GM12878 (cell line): ENCODE data around the gene GRB10. TPM values are rescaled to one million over a fixed set of nuclear protein-coding genes. Genes with fewer than 3 reads are reported as not detected.

ENCODE experiments used
- ATAC-seq: fragments of 200-7000 bp; cut with Tn5 transposase; 3 replicates; pipeline ENCODE4 v1.9.1; 2020; ENCODE audit warnings: mild to moderate bottlenecking, moderate library complexity
- BruUV-seq: library from RNA; stranded (reverse); fragments of 400-500 nt; replicated peaks from 2 replicates; lab custom pipeline; 2021; lab: Mats Ljungman, UMichigan
- CTCF ChIA-PET: fragments of 300-600 bp; sonication (Branson Sonifier 250); formaldehyde crosslinking; extraction: SDS; loops from one replicate; lab custom pipeline; 2021; ENCODE audit warnings: inconsistent platforms; lab: Yijun Ruan, JAX
- POLR2A ChIA-PET: fragments of 350-600 bp; formaldehyde crosslinking; extraction: SDS; loops from one replicate; lab custom pipeline; 2021; ENCODE audit warnings: inconsistent platforms; lab: Charles Lee
- RAD21 ChIA-PET: fragments of 300-600 bp; sonication (Branson Sonifier 250); formaldehyde crosslinking; loops from one replicate; lab custom pipeline; 2023; ENCODE audit warnings: antibody characterized with exemption; ENCODE audit not compliant: unreplicated experiment; lab: Charles Lee
- SMC1A ChIA-PET: fragments of 300-600 bp; sonication (Branson Sonifier 250); formaldehyde crosslinking; loops from one replicate; lab custom pipeline; 2023; ENCODE audit not compliant: unreplicated experiment, uncharacterized antibody; lab: Charles Lee
- DNase-seq: peaks from one replicate; pipeline ENCODE4 v3.0.0-alpha.2; 2011; ENCODE audit warnings: low read depth, low spot score
- FAIRE-seq: peaks from 3 replicates; lab custom pipeline; 2011; peaks lifted over from hg19 to GRCh38; lab: Jason Lieb, UNC
- H2AFZ ChIP-seq: 2 replicates; pipeline ENCODE4 v1.6.0; 2011; ENCODE audit warnings: low read depth, low read length, control low read depth; ENCODE audit not compliant: control insufficient read depth
- H3K27ac ChIP-seq: 2 replicates; pipeline ENCODE4 v1.5.1; 2011; ENCODE audit warnings: control low read depth; ENCODE audit not compliant: control insufficient read depth, insufficient read depth
- H3K27me3 ChIP-seq, 2 experiments: replicated peaks in 1 of 2; 2 replicates each; pipeline versions ENCODE4 v1.6.0 to v1.6.1; 2011; ENCODE audit warnings: low read length in 1 of 2; ENCODE audit not compliant: control insufficient read depth in 2 of 2, insufficient read depth in 2 of 2
- H3K36me3 ChIP-seq, 2 experiments: 2 replicates each; pipeline ENCODE4 v1.5.1; 2011; ENCODE audit warnings: low read length in 1 of 2; ENCODE audit not compliant: control insufficient read depth in 2 of 2, insufficient read depth in 2 of 2
- H3K4me1 ChIP-seq: 2 replicates; pipeline ENCODE4 v1.6.1; 2011; ENCODE audit warnings: mild to moderate bottlenecking, low read length, moderate library complexity, mixed read lengths; ENCODE audit not compliant: control insufficient read depth, insufficient read depth
- H3K4me2 ChIP-seq: 2 replicates; pipeline ENCODE4 v1.6.0; 2011; ENCODE audit warnings: control low read depth; ENCODE audit not compliant: control insufficient read depth, insufficient read depth
- H3K4me3 ChIP-seq: fragments of 200-600 bp; sonication (generic); 2 replicates; pipeline ENCODE4 v1.5.1; 2016
- H3K79me2 ChIP-seq: 2 replicates; pipeline ENCODE4 v1.6.0; 2011; ENCODE audit warnings: low read length; ENCODE audit not compliant: control insufficient read depth, insufficient read depth
- H3K9ac ChIP-seq: 2 replicates; pipeline ENCODE4 v1.8.0; 2011; ENCODE audit warnings: low read length, control low read depth, mixed read lengths; ENCODE audit not compliant: control insufficient read depth, insufficient read depth
- H3K9me3 ChIP-seq: replicated peaks from 3 replicates; pipeline ENCODE4 v1.5.1; 2011; ENCODE audit warnings: mild to moderate bottlenecking, low read length; ENCODE audit not compliant: control insufficient read depth, insufficient read depth
- H4K20me1 ChIP-seq: 2 replicates; pipeline ENCODE4 v1.6.0; 2011; ENCODE audit not compliant: control insufficient read depth, insufficient read depth
- CBX5 ChIP-seq: sonication (generic); IDR thresholded peaks from 2 replicates; pipeline ENCODE4 v1.6.1; 2016; ENCODE audit warnings: low read depth, moderate library complexity, mild to moderate bottlenecking, inconsistent platforms
- ESRRA ChIP-seq: IDR thresholded peaks from 2 replicates; pipeline ENCODE4 v1.6.1; 2012; ENCODE audit warnings: mild to moderate bottlenecking, low read length, improper control_type of control experiment
- ETV6 ChIP-seq, 2 experiments: fragments of 450-650 bp in 1 of 2; IDR thresholded peaks in 1 of 2; conservative IDR thresholded peaks in 1 of 2; 2 replicates each; pipeline ENCODE4 v1.6.1; 2014; ENCODE audit warnings: antibody characterized with exemption in 1 of 2, borderline replicate concordance in 1 of 2, low read depth in 1 of 2, mild to moderate bottlenecking in 1 of 2, moderate library complexity in 1 of 2
- GATAD2B ChIP-seq: fragments of 450-650 bp; conservative IDR thresholded peaks from 2 replicates; pipeline ENCODE4 v1.6.1; 2017; ENCODE audit warnings: low read depth, mild to moderate bottlenecking, moderate library complexity
- HDAC6 ChIP-seq: fragments of 200-600 bp; sonication (generic); IDR thresholded peaks from one replicate; pipeline ENCODE4 v1.8.0; 2017; ENCODE audit warnings: antibody characterized with exemption; ENCODE audit not compliant: unreplicated experiment
- MEF2A ChIP-seq: IDR thresholded peaks from 2 replicates; pipeline ENCODE4 v1.6.1; 2011; ENCODE audit warnings: low read depth, mild to moderate bottlenecking, low read length, moderate library complexity; ENCODE audit not compliant: insufficient read depth
- MEF2B ChIP-seq: fragments of 450-650 bp; IDR thresholded peaks from 2 replicates; pipeline ENCODE4 v1.6.1; 2018; ENCODE audit warnings: mild to moderate bottlenecking, moderate library complexity; ENCODE audit not compliant: partially characterized antibody, poor library complexity, severe bottlenecking
- NFIC ChIP-seq: IDR thresholded peaks from 2 replicates; pipeline ENCODE4 v1.6.1; 2012; ENCODE audit warnings: low read depth, mild to moderate bottlenecking, inconsistent platforms, low read length, moderate library complexity
- POLR2AphosphoS2 ChIP-seq: IDR thresholded peaks from 2 replicates; pipeline ENCODE4 v1.6.1; 2011; ENCODE audit warnings: low read depth, mild to moderate bottlenecking, low read length, improper control_type of control experiment, moderate library complexity
- POLR2AphosphoS5 ChIP-seq: IDR thresholded peaks from 2 replicates; pipeline ENCODE4 v1.6.1; 2011; ENCODE audit warnings: mild to moderate bottlenecking, low read length, inconsistent platforms
- PRDM15 ChIP-seq: fragments of 450-650 bp; formaldehyde crosslinking; IDR thresholded peaks from 2 replicates; pipeline ENCODE4 v1.4.0; 2020; ENCODE audit warnings: mild to moderate bottlenecking, moderate library complexity
- RBBP5 ChIP-seq: fragments of 200-600 bp; sonication (generic); conservative IDR thresholded peaks from 2 replicates; pipeline ENCODE4 v1.6.1; 2016
- SRF ChIP-seq, 2 experiments: IDR thresholded peaks; 2 replicates each; pipeline ENCODE4 v1.6.1; 2011; ENCODE audit warnings: low read depth in 2 of 2, low read length in 2 of 2, mild to moderate bottlenecking in 1 of 2, moderate library complexity in 1 of 2
- ZNF217 ChIP-seq: fragments of 450-650 bp; IDR thresholded peaks from 2 replicates; pipeline ENCODE4 v1.6.1; 2017; ENCODE audit warnings: antibody characterized with exemption, mild to moderate bottlenecking
- ZNF687 ChIP-seq: fragments of 450-650 bp; IDR thresholded peaks from 2 replicates; pipeline ENCODE4 v1.6.1; 2017; ENCODE audit warnings: mild to moderate bottlenecking, moderate library complexity
- WGBS: methylation state at CpG from one replicate; pipeline ENCODE4 v1.1.6; 2016; ENCODE audit warnings: low lambda C conversion rate; ENCODE audit not compliant: insufficient replicate concordance, insufficient coverage; ENCODE audit errors: missing lambda C conversion rate; 5-methylcytosine and 5-hydroxymethylcytosine counted together
- in situ Hi-C: fragments of 300-500 bp; cut with MboI; formaldehyde crosslinking; loops from 9 replicates; pipeline ENCODE4 v1.14.3; 2018; ENCODE audit warnings: mixed read lengths
- intact Hi-C: fragments of 100-400 bp; cut with micrococcal nuclease; formaldehyde crosslinking; loops from one replicate; pipeline ENCODE4 v1.14.2; 2022; ENCODE audit not compliant: unreplicated experiment
- polyA plus RNA-seq, 11 experiments: library from polyadenylated mRNA; depleted of rRNA in 4 of 11; unstranded in 6 of 11; stranded (reverse) in 5 of 11; fragments of >200 nt; fragmentation: Nextera tagmentation in 4 of 11; fragmentation: Illumina TruSeq in 1 of 11; extraction: Ambion mirVana in 4 of 11; extraction: Trizol in 1 of 11; gene quantifications; 1 replicate in 1 of 11; 2 replicates in 10 of 11; pipeline versions ENCODE4 v1.2.1 to v1.2.3, GENCODE V29; 2011 to 2016; ENCODE audit warnings: inconsistent platforms in 2 of 11, missing spikeins in 2 of 11, low read depth in 1 of 11
- total RNA-seq, 4 experiments: library from RNA; depleted of rRNA in 3 of 4; stranded (reverse); fragments of >200 nt in 3 of 4; fragmentation: Illumina TruSeq in 1 of 4; extraction: Trizol in 1 of 4; gene quantifications; 2 replicates each; pipeline versions ENCODE4 v1.2.1 to v1.2.3, GENCODE V29; 2013 to 2021
- TF ChIP-seq, protein P1 (sequence below): IDR thresholded peaks from 2 replicates; pipeline ENCODE4 v1.6.1; 2012; ENCODE audit warnings: low read depth, low read length, improper control_type of control experiment

GRB10 gene
- total and polyA plus RNA-seq, 10 of the 15 experiments (the other 5 are each of a cell fraction or from before 2014, with no cell fraction given), result 0.04 to 0.33 TPM; not detected in 8

GRCh38 chr7:50591098-50591479 lies 191.6 kb downstream of the GRB10 start:
- Histone ChIP-seq H3K27me3 (peaks cover 2 to 4% of the 10 kb centered on the region in 2 experiments; a peak in 2 of 4 replicates), H3K4me2 (no peak overlapping the region), H3K9ac (no peak overlapping the region), H3K27ac (no peak overlapping the region), H3K9me3 (no peaks in the 10 kb centered on the region; the same call in 2 of the 3 replicates), H3K36me3 (no peaks in the 10 kb centered on the region), H3K4me3 (no peak overlapping the region), H3K79me2 (no peaks in the 10 kb centered on the region), H3K4me1 (peaks cover 3% of the 10 kb centered on the region; the same call in 1 of the 2 replicates), H2AFZ (no peak overlapping the region), H4K20me1 (no peaks in the 10 kb centered on the region; the same call in 1 of the 2 replicates)
- DNase-seq (no peak), FAIRE-seq (no peak), ATAC-seq (no peak)
- 31% methylated on average over 5 of the region's 5 CpGs for WGBS
- ChIA-PET SMC1A (interaction anchor here (1.0 kb wide), 1 partner anchor 13 kb away, joined by 4 read pairs; no protein-coding TSS in a partner anchor), POLR2A (no interaction called here), RAD21 (no interaction called here), CTCF (no interaction called here)
- BruUV-seq, result no TSS peak
- in situ Hi-C loops, result no loop called here
- intact Hi-C loops, result no loop called here
- TF ChIP-seq ZNF687 (no peak), PRDM15 (CRISPR knock-in tag) (no peak), POLR2AphosphoS2 (no peak), MEF2B (no peak), ESRRA (no peak), HDAC6 (no peak), MEF2A (no peak), NFIC (no peak), SRF (IDR thresholded peaks at IDR 0.05; ENCODE audit: low read depth in 2 of 2, low read length in 2 of 2) (no peak), GATAD2B (no peak), ZNF217 (no peak), POLR2AphosphoS5 (no peak), CBX5 (no peak), ETV6 (conservative IDR thresholded peaks at IDR 0.05 in 1 of 2, IDR thresholded peaks at IDR 0.05 in 1 of 2; ENCODE audit: borderline replicate concordance in 1 of 2, low read depth in 1 of 2) (no peak), RBBP5 (no peak)
- TF ChIP-seq, protein P1, sequence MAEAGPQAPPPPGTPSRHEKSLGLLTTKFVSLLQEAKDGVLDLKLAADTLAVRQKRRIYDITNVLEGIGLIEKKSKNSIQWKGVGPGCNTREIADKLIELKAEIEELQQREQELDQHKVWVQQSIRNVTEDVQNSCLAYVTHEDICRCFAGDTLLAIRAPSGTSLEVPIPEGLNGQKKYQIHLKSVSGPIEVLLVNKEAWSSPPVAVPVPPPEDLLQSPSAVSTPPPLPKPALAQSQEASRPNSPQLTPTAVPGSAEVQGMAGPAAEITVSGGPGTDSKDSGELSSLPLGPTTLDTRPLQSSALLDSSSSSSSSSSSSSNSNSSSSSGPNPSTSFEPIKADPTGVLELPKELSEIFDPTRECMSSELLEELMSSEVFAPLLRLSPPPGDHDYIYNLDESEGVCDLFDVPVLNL, result no peak
